Left ventricle myocardium inferior (tissue), 1 donor: ENCODE results near the gene CTSC. TPM values are rescaled to one million over a fixed set of nuclear protein-coding genes. Genes with fewer than 3 reads are reported as not detected.

Experiments used
- DNase-seq: peaks from one replicate; pipeline ENCODE4 v3.0.0-alpha.2; 2020
- H3K27ac ChIP-seq: fragments of 200-600 bp; replicated peaks from 2 replicates; pipeline ENCODE4 v1.8.0; 2021
- H3K27me3 ChIP-seq: fragments of 200-600 bp; 2 replicates; pipeline ENCODE4 v1.8.0; 2021; ENCODE audit warnings: low read depth
- H3K36me3 ChIP-seq: fragments of 200-600 bp; 2 replicates; pipeline ENCODE4 v1.8.0; 2021
- H3K4me1 ChIP-seq: fragments of 200-600 bp; 2 replicates; pipeline ENCODE4 v1.8.0; 2021
- H3K4me3 ChIP-seq: fragments of 200-600 bp; 2 replicates; pipeline ENCODE4 v1.8.0; 2021; ENCODE audit warnings: mild to moderate bottlenecking, moderate library complexity
- H3K9me3 ChIP-seq: fragments of 200-600 bp; replicated peaks from 2 replicates; pipeline ENCODE4 v1.8.0; 2021
- CTCF ChIP-seq: fragments of 200-600 bp; IDR thresholded peaks from 2 replicates; pipeline ENCODE4 v1.8.0; 2021; ENCODE audit warnings: antibody characterized with exemption, mild to moderate bottlenecking, borderline replicate concordance
- intact Hi-C: fragments of 100-400 bp; cut with micrococcal nuclease; formaldehyde crosslinking; loops from one replicate; pipeline ENCODE4 v1.11.0; 2022
- total RNA-seq: library from RNA; stranded (reverse); fragmentation: NEBNext Ultra II Directional; extraction: Animal tissue kit (Norgen Biotek cat#: 25700); gene quantifications from one replicate; pipeline ENCODE4 v1.2.1, GENCODE V29; 2021
- donor health status: DM: no; HTN: yes; CAD: no; lungs with severe emphysema.

Gene CTSC
- total RNA-seq, 1 donor from 2014 or later, result 20.0 TPM

GRCh38 chr11:88317536-88317935, 20.0 kb downstream of the CTSC start:
- no peak overlapping the region for H3K27ac ChIP-seq
- no peaks in the 10 kb centered on the region for H3K27me3 ChIP-seq
- no peak for DNase-seq
- no peak for TF ChIP-seq CTCF
- H3K4me3 ChIP-seq, result no peak overlapping the region
- no peaks in the 10 kb centered on the region for H3K9me3 ChIP-seq
- intact Hi-C loops, result no loop called here
- no peaks in the 10 kb centered on the region for H3K36me3 ChIP-seq
- no peaks in the 10 kb centered on the region for H3K4me1 ChIP-seq

GRCh38 chr11:88315981-88316441, 21.5 kb downstream of the CTSC start:
- no peaks in the 10 kb centered on the region for H3K9me3 ChIP-seq
- TF ChIP-seq CTCF, result no peak
- DNase-seq, result no peak

GRCh38 chr11:88315015-88315414, 22.5 kb downstream of the CTSC start:
- DNase-seq, result no peak
- intact Hi-C loops, result no loop called here
- no peak for TF ChIP-seq CTCF
- Histone ChIP-seq H3K4me1 (no peaks in the 10 kb centered on the region), H3K9me3 (no peaks in the 10 kb centered on the region), H3K4me3 (no peak overlapping the region), H3K36me3 (no peaks in the 10 kb centered on the region), H3K27ac (no peak overlapping the region), H3K27me3 (no peaks in the 10 kb centered on the region)

More at GRCh38 chr11:88315981-88316441, 21.5 kb downstream of the CTSC start:
- Histone ChIP-seq H3K4me1 (no peaks in the 10 kb centered on the region), H3K27ac (no peak overlapping the region), H3K4me3 (no peak overlapping the region), H3K36me3 (no peaks in the 10 kb centered on the region), H3K27me3 (no peaks in the 10 kb centered on the region)
- intact Hi-C loops, result no loop called here

GRCh38 chr11:88313441-88313840, 24.1 kb downstream of the CTSC start:
- H3K9me3 ChIP-seq, result no peaks in the 10 kb centered on the region
- TF ChIP-seq CTCF, result no peak
- H3K4me1 ChIP-seq, result no peaks in the 10 kb centered on the region
- intact Hi-C loops, result no loop called here
- no peak overlapping the region for H3K4me3 ChIP-seq
- no peak overlapping the region for H3K27ac ChIP-seq
- H3K36me3 ChIP-seq, result no peaks in the 10 kb centered on the region
- no peaks in the 10 kb centered on the region for H3K27me3 ChIP-seq
- no peak for DNase-seq

GRCh38 chr11:88312628-88313027, 24.9 kb downstream of the CTSC start:
- no peak overlapping the region for H3K27ac ChIP-seq
- no peak for DNase-seq
- intact Hi-C loops, result no loop called here
- no peaks in the 10 kb centered on the region for H3K9me3 ChIP-seq
- H3K36me3 ChIP-seq, result peaks cover 5% of the 10 kb centered on the region
- no peak for TF ChIP-seq CTCF
- H3K27me3 ChIP-seq, result no peaks in the 10 kb centered on the region
- H3K4me1 ChIP-seq, result no peaks in the 10 kb centered on the region
- no peak overlapping the region for H3K4me3 ChIP-seq

GRCh38 chr11:88310246-88310645, 27.3 kb downstream of the CTSC start:
- no peak for DNase-seq
- Histone ChIP-seq H3K4me3 (no peak overlapping the region), H3K4me1 (no peaks in the 10 kb centered on the region), H3K27ac (no peak overlapping the region), H3K9me3 (no peaks in the 10 kb centered on the region), H3K36me3 (peaks cover 9% of the 10 kb centered on the region), H3K27me3 (no peaks in the 10 kb centered on the region)
- no peak for TF ChIP-seq CTCF
- intact Hi-C loops, result no loop called here
